Endothelial cell of umbilical vein (primary cell): Measurements from ENCODE around the gene RGS6. TPM values are rescaled to one million over a fixed set of nuclear protein-coding genes. Genes with fewer than 3 reads are reported as not detected.
A peak's percentile ranks its signal among the peaks of the same experiment; 100 is the strongest.

Source experiments
- BruUV-seq: library from RNA; stranded (reverse); fragments of 400-500 nt; replicated peaks from 2 replicates; lab custom pipeline; 2021; lab: Mats Ljungman, UMichigan
- CTCF ChIA-PET: fragments of 300-600, 350-600 bp; sonication (Branson Sonifier 250); formaldehyde crosslinking; loops from one replicate; lab custom pipeline; 2021; ENCODE audit warnings: antibody characterized with exemption, inconsistent platforms; lab: Charles Lee
- POLR2A ChIA-PET: fragments of 300-600, 350-600 bp; sonication (Branson Sonifier 250); formaldehyde crosslinking; loops from one replicate; lab custom pipeline; 2021; ENCODE audit warnings: antibody characterized with exemption, inconsistent platforms; lab: Charles Lee
- DNase-seq: peaks from one replicate; pipeline ENCODE4 v3.0.0-alpha.2; 2011; ENCODE audit warnings: low read depth, low spot score
- FAIRE-seq: peaks from 2 replicates; lab custom pipeline; 2011; peaks lifted over from hg19 to GRCh38; lab: Jason Lieb, UNC
- H2AFZ ChIP-seq: 2 replicates; pipeline ENCODE4 v1.6.0; 2012; ENCODE audit warnings: low read depth, low read length, control low read depth, inconsistent platforms
- H3K27ac ChIP-seq: 2 replicates; pipeline ENCODE4 v1.5.1; 2011; ENCODE audit warnings: low read depth, mild to moderate bottlenecking, control low read depth, low read length, moderate library complexity; ENCODE audit not compliant: insufficient read depth
- H3K27me3 ChIP-seq, 2 experiments: 2 replicates each; pipeline versions ENCODE4 v1.6.0 to v1.6.1; 2011; ENCODE audit warnings: low read length in 2 of 2, mixed read lengths in 1 of 2; ENCODE audit not compliant: control insufficient read depth in 2 of 2, insufficient read depth in 2 of 2
- H3K36me3 ChIP-seq, 2 experiments: 2 replicates in 1 of 2; 3 replicates in 1 of 2; pipeline ENCODE4 v1.5.1; 2011; ENCODE audit warnings: low read length in 2 of 2, mild to moderate bottlenecking in 1 of 2, moderate library complexity in 1 of 2; ENCODE audit not compliant: control insufficient read depth in 2 of 2, insufficient read depth in 2 of 2; ENCODE audit errors: extremely low read depth in 1 of 2
- H3K4me1 ChIP-seq: 3 replicates; pipeline ENCODE4 v1.5.1; 2011; ENCODE audit warnings: mild to moderate bottlenecking, low read length; ENCODE audit not compliant: control insufficient read depth, insufficient read depth; ENCODE audit errors: extremely low read depth
- H3K4me2 ChIP-seq: 2 replicates; pipeline ENCODE4 v1.6.1; 2011; ENCODE audit warnings: low read length, control low read depth, mixed read lengths; ENCODE audit not compliant: insufficient read depth
- H3K4me3 ChIP-seq, 3 experiments: fragments of 200-600 bp in 1 of 3; sonication (generic), shearing (Covaris generic) in 1 of 3; replicated peaks in 1 of 3; 2 replicates each; pipeline ENCODE4 v1.5.1; 2011 to 2016; ENCODE audit warnings: control low read depth in 3 of 3, low read length in 3 of 3, mild to moderate bottlenecking in 2 of 3, inconsistent platforms in 1 of 3, low read depth in 1 of 3, moderate library complexity in 1 of 3; ENCODE audit not compliant: insufficient read depth in 1 of 3
- H3K79me2 ChIP-seq: 2 replicates; pipeline ENCODE4 v1.6.0; 2012; ENCODE audit warnings: low read length, inconsistent platforms; ENCODE audit not compliant: control insufficient read depth, insufficient read depth
- H3K9ac ChIP-seq: replicated peaks from 2 replicates; pipeline ENCODE3; 2011; ENCODE audit warnings: low read length, control low read depth; ENCODE audit not compliant: insufficient read depth; ENCODE audit errors: extremely low read depth
- H3K9me1 ChIP-seq: replicated peaks from 3 replicates; pipeline ENCODE4 v1.6.0; 2011; ENCODE audit warnings: mild to moderate bottlenecking, low read length; ENCODE audit not compliant: control insufficient read depth, insufficient read depth; ENCODE audit errors: extremely low read depth
- H3K9me3 ChIP-seq: replicated peaks from 2 replicates; pipeline ENCODE4 v1.5.1; 2012; ENCODE audit warnings: low read length, inconsistent platforms; ENCODE audit not compliant: control insufficient read depth, insufficient read depth
- H4K20me1 ChIP-seq: replicated peaks from 2 replicates; pipeline ENCODE3; 2011; ENCODE audit warnings: mild to moderate bottlenecking, low read length; ENCODE audit not compliant: control insufficient read depth, insufficient read depth; ENCODE audit errors: extremely low read depth
- EZH2 ChIP-seq: IDR thresholded peaks from 2 replicates; pipeline ENCODE4 v1.6.1; 2012; ENCODE audit warnings: borderline replicate concordance, low read depth, mild to moderate bottlenecking, moderate library complexity, low read length, inconsistent platforms; ENCODE audit not compliant: severe bottlenecking
- FOS ChIP-seq: IDR thresholded peaks from 2 replicates; pipeline ENCODE4 v1.6.1; 2011; ENCODE audit warnings: mild to moderate bottlenecking, low read length, moderate library complexity, borderline replicate concordance; ENCODE audit not compliant: insufficient read depth
- GATA2 ChIP-seq: IDR thresholded peaks from 2 replicates; pipeline ENCODE4 v1.7.0; 2011; ENCODE audit warnings: low read depth, mild to moderate bottlenecking, moderate library complexity, mixed read lengths, low read length; ENCODE audit not compliant: insufficient read length, insufficient read depth
- JUN ChIP-seq: IDR thresholded peaks from 2 replicates; pipeline ENCODE4 v1.6.1; 2011; ENCODE audit warnings: borderline replicate concordance, low read depth; ENCODE audit not compliant: insufficient read length, insufficient read depth
- MYC ChIP-seq: IDR thresholded peaks from one replicate; pipeline ENCODE4 v1.6.1; 2011; ENCODE audit warnings: mild to moderate bottlenecking, low read depth, low read length
- POLR2A ChIP-seq: IDR thresholded peaks from 2 replicates; pipeline ENCODE4 v1.6.1; 2012; ENCODE audit warnings: low read depth, mild to moderate bottlenecking, control low read depth, low read length
- POLR2AphosphoS5 ChIP-seq: IDR thresholded peaks from 2 replicates; pipeline ENCODE4 v1.6.1; 2012; ENCODE audit warnings: low read depth, mild to moderate bottlenecking, control low read depth, low read length, moderate library complexity; ENCODE audit not compliant: insufficient read depth
- dilution Hi-C: fragments of 300-500 bp; cut with MboI; formaldehyde crosslinking; loops from one replicate; pipeline ENCODE4 v1.15.0; 2019; ENCODE audit warnings: low sequenced_read_pairs; ENCODE audit not compliant: extremely low pct_ligation_motif_present
- intact Hi-C: fragments of 100-400 bp; cut with micrococcal nuclease; formaldehyde crosslinking; loops from one replicate; pipeline ENCODE4 v1.10.0; 2022
- polyA plus RNA-seq, 4 experiments: library from polyadenylated mRNA; depleted of rRNA in 3 of 4; stranded (reverse) in 3 of 4; unstranded in 1 of 4; fragments of >200 nt; gene quantifications; 2 replicates each; pipeline versions ENCODE4 v1.2.1 to v1.2.3, GENCODE V29; 2011 to 2012; ENCODE audit warnings: missing spikeins in 1 of 4
- total RNA-seq: library from RNA; stranded (reverse); gene quantifications from 2 replicates; pipeline ENCODE4 v1.2.3, GENCODE V29; 2021
- TF ChIP-seq, protein P1 (sequence below), 2 donors: IDR thresholded peaks; 1 replicate in 1 of 2; 2 replicates in 1 of 2; pipeline ENCODE4 v1.5.1; 2011; ENCODE audit warnings: low read length in 2 of 2, mild to moderate bottlenecking in 2 of 2, moderate library complexity in 2 of 2, control low read depth in 1 of 2, inconsistent platforms in 1 of 2, low read depth in 1 of 2; ENCODE audit not compliant: insufficient read depth in 1 of 2; ENCODE audit errors: extremely low read depth in 1 of 2
- TF ChIP-seq, protein P2 (sequence below): IDR thresholded peaks from 2 replicates; pipeline ENCODE4 v1.6.1; 2011; ENCODE audit not compliant: insufficient read depth, insufficient read length

RGS6 gene
- total and polyA plus RNA-seq, 2 donors (not counting 3 experiments of a cell fraction or from before 2014, with no cell fraction given): not detected

DNA sequence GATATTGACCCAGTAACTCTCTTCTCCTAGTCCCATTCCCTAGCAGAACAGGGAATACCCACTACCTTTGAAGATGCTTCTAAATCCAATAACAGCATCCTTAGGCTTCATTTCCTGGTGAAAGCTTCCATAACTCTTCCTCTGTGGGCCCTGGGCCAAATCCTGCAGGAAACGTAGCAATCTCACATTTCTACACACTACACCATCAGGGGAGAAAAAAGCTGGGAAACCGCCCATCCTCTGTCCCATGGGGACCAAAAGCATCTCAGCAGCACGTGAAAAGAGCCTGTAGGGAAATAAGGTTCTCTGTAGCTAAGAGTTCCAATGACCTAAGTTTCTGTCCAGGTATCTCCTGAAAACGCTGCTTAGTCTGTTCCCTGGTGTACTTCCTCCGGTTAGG is 621.4 kb downstream of the RGS6 start:
- Histone ChIP-seq H3K4me1 (no peaks in the 10 kb centered on the region), H3K27me3 (peaks cover 7 to 11% of the 10 kb centered on the region in 2 experiments), H3K27ac (no peak overlapping the region), H3K4me2 (no peak overlapping the region), H4K20me1 (no peaks in the 10 kb centered on the region), H3K79me2 (no peaks in the 10 kb centered on the region), H3K9ac (no peak overlapping the region), H3K36me3 (no peaks in the 10 kb centered on the region), H2AFZ (no peak overlapping the region), H3K9me1 (no peaks in the 10 kb centered on the region), H3K9me3 (no peaks in the 10 kb centered on the region), H3K4me3 (no peak overlapping the region)
- intact Hi-C loops: no loop called here
- dilution Hi-C loops: no loop called here
- POLR2A ChIA-PET: interaction anchor here (1.0 kb wide), 1 partner anchor 350 kb away, joined by 3 read pairs; no protein-coding TSS in a partner anchor
- FAIRE-seq (peak; percentile 28), DNase-seq (no peak)
- CTCF ChIA-PET: interaction anchor here (1.0 to 1.4 kb wide), 3 partner anchors 36 to 40 kb away, joined by 3 to 4 read pairs (median 3); no protein-coding TSS in a partner anchor
- TF ChIP-seq POLR2AphosphoS5: no peak
- TF ChIP-seq, protein P1, sequence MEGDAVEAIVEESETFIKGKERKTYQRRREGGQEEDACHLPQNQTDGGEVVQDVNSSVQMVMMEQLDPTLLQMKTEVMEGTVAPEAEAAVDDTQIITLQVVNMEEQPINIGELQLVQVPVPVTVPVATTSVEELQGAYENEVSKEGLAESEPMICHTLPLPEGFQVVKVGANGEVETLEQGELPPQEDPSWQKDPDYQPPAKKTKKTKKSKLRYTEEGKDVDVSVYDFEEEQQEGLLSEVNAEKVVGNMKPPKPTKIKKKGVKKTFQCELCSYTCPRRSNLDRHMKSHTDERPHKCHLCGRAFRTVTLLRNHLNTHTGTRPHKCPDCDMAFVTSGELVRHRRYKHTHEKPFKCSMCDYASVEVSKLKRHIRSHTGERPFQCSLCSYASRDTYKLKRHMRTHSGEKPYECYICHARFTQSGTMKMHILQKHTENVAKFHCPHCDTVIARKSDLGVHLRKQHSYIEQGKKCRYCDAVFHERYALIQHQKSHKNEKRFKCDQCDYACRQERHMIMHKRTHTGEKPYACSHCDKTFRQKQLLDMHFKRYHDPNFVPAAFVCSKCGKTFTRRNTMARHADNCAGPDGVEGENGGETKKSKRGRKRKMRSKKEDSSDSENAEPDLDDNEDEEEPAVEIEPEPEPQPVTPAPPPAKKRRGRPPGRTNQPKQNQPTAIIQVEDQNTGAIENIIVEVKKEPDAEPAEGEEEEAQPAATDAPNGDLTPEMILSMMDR (IDR thresholded peaks at IDR 0.05; ENCODE audit: extremely low read depth in 1 of 2, insufficient read depth in 1 of 2, low read depth in 1 of 2, low read length in 2 of 2): no peak
- no peak for TF ChIP-seq EZH2
- no peak for TF ChIP-seq MYC
- TF ChIP-seq, protein P2, sequence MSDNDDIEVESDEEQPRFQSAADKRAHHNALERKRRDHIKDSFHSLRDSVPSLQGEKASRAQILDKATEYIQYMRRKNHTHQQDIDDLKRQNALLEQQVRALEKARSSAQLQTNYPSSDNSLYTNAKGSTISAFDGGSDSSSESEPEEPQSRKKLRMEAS: no peak
- no peak for TF ChIP-seq JUN
- TF ChIP-seq FOS: no peak
- no peak for TF ChIP-seq POLR2A
- no peak for TF ChIP-seq GATA2
- BruUV-seq: no TSS peak
